Activated T-cell treated with anti-CD3 and anti-CD28 coated beads for 1 hour (primary cell): ENCODE results near the gene WNT6.
A peak's percentile ranks its signal among the peaks of the same experiment; 100 is the strongest.

Source experiments
- DNase-seq: peaks from one replicate; pipeline ENCODE4 v3.0.0-alpha.2; 2020; ENCODE audit warnings: low read depth

The WNT6 gene

DNA sequence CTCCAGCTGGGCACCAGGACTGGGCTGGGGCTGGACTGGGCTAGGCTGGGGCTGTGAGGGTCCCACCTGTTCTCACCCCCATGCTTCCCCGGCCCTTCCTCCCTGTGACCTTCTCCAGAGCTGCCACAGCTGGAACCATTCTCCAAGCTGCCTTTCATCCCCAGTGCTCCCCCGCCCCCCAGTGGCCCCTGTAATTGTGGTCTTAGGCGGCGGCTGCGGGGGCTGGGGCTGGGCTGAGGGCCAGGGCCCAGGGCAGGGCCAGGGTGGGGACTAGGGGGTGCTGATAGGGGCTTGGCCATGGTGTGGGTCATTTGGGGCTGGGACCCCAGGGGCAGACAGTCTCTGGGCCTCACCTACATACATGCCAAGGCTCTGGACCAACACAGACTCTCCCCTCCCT is 18.3 kb downstream of the WNT6 start:
- no peak for DNase-seq

DNA sequence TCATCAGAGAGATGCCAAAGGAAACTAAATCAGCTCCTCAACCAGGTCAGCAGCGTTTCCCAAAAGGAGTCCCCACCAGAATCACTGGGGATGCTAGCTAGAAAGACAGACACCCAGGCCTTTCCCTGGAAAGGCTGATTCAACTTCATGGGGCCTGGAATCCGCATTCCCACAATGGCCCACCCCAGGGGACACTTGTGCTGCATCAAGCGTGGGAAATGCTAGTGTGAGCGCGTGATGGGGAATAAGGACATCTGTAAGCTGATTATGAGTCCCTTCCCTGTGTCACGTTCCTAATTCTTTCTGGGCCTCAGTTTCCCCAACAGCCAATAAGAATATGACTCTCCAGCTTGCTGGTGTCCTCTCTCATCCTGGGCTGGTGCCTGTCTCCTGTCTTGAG is 18.9 kb downstream of the WNT6 start:
- no peak for DNase-seq

DNA sequence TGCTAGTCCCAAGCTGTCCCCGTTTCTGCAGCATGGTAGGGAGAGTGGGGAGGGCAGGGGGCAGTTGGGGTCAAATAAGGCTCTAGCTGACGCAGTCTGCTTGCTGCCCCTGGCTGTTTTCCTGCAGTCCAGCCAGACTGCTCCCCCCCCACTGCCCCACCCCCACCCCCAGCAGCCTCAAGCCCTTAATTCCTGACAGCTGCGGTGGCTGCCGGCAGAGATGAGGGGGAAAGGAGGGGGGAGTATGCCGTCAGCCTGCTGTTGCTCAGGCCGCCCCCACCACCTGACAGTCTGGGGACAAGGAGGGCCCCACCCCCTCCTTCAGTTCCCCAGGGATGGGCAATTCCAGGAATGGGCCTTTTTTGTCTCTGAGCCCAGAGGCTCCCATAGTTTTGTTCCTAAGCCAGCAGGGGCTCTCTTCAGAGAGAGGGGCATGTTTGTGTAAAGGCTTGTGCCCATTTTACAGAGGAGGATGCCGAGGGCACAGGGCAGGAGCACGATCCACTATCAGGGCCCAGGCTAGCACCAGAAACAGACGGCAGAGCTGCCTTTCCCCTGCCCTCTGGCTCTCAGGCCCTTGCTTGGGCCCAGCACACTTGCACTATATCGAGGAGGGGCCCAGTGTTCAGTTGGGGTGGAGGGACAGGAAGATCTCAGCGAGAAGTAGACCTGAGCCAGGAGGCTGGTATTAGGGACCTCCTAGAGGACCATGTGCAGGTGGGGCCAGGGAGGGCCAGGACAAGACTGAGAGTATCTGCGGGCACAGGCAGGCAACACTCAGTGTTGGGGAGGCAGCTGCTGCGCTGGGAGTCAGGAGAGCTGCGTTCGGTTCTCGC is 19.5 kb downstream of the WNT6 start:
- DNase-seq: no peak

DNA sequence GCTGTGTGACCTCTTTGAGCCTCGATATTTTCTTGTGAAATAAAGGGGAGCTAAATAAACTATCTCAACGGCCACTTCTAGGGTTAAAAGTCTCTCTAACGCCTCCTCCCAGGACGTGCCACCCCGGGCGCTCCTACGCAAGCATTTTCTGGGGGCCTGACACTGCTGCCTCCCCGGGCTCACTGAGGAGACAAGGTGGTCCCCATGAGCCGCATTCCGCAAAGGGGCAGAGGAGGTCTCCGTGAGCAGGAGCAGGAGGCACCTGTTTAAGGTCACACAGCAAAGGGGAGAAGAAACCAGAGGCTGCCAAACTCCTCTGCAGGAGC is 20.1 kb downstream of the WNT6 start:
- no peak for DNase-seq

DNA sequence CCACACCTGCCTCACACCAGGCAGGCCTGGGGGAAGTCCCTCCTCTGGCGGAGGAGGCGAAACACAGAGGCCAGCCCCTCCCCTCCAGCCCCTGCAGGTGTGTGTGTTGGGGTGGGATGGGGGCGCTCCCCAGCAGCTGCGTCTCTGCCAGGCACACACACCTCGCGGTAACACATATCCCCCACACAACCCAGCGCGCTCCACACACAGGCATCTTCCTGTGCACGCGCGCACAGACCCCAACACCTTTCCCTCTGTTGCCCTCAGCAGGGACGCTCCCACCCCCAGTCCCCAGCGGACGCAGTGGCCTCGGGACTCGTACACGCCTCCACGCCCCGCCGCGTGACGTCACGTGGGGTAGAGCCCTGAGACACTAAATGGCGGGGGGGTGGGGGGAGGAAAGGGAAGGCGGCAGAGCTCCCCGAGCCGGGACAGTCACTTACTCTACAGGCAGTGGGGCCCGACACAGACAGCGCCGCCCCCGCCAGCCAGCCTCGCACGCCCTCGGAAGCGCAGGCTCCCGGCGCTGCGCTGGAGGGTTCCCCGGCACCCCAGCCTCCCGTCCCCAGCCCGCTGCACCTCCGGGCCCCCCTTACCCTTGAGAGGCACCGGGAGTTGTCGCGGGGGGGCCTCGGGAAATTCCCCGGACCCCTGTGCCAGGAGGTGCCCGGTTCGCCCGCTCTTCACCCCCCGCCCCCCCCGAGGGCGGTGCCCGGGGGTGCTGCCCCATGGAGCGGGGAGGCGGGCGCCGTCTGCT is 20.7 kb downstream of the WNT6 start, which contains the start of gene WNT10A:
Gene WNT10A, plus strand, starts transcription at position 751 of the 757 bp plus-strand sequence. CDS start 144 bp downstream, outside the sequence.
- DNase-seq: peak; percentile 78

DNA sequence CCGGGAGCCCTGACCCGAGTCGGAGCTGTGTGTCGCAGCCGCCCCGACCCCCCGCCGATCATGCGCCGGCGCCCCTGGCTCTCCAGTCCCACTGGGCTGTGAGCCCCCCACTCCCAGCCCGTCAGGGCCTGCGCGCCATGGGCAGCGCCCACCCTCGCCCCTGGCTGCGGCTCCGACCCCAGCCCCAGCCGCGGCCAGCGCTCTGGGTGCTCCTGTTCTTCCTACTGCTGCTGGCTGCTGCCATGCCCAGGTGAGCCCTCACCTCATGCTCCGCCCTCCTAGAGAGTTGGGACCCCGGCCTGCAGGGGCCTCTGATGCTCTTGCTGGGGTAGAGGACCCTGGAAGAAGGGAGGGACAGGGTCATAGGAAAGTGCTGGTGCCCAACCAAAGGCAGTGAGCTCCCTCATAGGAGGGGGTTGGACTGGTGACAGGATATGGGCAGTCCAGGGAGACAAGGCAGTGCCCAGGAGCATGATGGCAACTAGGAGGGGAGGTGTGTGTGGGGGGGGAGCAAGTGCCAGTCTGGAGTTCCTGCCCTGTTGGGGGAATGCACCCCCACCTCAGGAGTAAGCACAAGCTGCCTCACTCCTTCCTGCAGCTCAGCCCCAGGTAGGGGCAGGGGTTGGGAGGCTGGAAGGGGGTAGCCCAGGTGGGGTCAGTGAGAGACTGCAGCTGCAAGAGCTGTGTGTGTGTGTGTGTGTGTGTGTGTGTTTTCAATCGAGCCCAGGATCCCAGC is 21.4 kb downstream of the WNT6 start:
- DNase-seq: no peak

DNA sequence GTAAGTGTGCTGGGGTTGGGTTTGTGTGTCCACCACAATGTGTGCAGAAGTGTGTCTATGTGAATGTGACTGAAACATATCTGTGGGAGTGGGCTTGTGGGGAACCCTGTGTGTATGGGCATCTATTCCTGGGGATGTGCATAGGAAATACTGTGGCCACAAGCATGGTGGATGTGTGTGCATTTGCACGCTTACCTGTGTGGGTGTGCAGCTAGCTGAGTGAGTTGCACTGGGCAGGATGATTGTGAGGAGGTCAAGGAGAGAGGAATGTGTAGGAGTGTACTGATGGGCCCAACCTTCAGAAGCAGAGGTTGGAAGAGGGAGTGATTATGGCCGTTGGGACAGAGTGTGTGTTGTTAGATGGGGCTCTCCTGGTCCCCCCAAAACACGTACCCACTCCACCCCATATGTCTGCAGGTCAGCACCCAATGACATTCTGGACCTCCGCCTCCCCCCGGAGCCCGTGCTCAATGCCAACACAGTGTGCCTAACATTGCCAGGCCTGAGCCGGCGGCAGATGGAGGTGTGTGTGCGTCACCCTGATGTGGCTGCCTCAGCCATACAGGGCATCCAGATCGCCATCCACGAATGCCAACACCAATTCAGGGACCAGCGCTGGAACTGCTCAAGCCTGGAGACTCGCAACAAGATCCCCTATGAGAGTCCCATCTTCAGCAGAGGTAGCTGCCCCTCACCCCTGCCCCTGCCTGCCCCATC is 22.3 kb downstream of the WNT6 start:
- DNase-seq: no peak

DNA sequence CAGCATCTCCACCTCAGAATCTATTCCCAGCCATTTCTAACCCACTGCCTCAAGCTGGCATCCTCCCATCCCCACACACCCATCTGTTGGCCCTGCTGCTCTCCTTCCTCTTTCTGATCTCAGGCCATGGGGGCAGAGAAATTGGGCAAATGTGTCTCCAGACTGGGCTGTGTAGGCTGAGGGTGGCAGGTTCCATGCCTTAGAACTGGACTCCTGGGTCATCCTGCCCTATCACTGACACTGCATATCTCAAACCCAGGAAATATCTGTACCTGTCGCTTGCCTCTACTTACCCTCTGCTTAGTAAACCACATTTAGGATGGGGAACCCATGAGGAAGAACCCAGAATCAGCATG is 22.8 kb downstream of the WNT6 start:
- no peak for DNase-seq

DNA sequence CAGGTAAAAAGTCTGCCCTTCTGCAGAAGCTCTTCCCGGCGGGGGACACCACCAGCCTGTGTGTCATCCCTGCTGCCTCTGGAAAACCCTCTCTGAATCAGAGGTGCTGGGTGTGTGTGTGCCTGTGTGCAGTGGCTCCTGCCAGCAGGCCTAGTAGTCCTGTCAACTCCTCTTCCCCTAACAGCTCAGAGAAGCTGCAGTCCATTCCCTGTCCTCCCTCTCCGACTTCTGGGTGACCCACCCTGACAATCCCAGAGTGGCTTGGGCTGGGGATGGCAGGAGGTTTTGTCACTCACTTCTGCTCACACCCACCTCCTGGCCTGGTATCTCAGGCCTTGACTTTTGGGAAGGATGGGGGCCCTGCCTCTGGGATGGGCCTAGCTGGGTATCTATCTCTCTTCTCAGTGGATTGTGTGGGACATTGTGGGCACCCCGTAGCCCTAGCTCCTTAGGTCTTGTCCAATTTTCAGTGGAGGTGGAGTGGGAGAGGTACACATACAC is 23.3 kb downstream of the WNT6 start:
- no peak for DNase-seq

DNA sequence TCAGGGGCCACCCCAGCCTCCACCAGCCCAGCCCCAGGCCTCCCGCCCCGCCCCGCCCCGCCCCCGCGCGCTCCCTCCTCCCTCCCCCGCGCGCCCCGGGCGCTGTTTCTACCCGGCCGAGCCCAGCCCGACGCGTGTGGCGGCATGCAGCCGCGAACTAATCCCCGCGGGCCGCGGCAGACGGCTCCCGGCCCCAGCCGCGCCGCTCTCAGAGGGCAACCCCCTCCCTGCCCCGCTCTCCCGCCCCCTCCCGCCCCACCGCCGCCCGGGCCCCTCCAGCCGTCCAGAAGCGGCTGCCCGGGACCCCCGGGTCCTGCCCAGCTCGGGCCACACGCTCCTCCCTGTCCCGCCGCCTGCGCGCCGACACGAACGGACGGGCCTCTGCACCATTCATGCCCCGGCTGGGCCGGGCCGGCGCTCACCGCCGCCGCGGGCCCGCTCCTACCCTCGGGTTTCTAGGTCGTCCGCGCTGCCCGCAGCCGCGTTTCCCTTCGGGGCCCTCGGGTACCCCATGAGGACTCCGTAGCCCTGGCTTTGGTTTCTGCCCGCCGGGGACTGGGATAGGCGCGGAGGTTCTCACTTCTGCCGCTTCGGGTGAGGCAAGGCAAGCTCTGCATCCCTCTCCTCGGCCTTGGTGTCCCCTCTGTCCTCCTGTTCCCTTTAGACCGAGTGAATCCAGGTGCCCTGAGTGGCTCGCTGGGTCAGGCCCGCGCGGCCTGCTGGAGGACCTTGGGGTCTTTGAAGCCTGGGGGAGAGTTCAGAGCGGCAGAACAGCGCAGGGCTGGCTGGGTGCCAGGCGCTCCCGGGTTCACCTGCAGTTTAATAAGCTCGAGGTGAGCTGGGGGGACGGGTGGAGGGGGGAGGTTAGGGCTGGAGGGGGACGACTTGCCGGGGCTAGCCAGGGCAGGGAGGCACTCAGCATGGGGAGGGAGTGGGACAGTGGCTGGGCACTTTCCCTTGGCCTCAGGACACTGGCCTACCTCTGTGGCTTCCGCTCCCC is 24.2 kb downstream of the WNT6 start:
- DNase-seq: peak; percentile 46

DNA sequence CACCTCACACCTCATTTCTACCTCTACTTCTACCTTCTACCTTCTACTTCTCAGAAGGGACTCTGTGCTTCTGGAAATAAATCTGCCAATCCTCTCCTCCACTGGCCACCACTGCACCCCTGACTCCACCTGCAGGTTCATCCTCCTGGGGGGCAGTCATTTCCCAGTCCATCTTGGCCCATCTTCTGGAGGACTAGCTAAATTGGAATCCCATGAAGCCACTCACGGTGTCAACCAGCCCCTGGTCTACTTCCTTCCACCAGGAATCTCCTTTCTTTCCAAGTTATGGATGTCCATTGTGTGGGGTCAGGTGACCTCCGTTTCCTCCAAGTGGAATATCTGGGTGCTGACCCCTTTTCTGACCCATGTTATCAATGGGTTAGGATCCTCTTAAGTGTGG is 24.9 kb downstream of the WNT6 start:
- DNase-seq: no peak

DNA sequence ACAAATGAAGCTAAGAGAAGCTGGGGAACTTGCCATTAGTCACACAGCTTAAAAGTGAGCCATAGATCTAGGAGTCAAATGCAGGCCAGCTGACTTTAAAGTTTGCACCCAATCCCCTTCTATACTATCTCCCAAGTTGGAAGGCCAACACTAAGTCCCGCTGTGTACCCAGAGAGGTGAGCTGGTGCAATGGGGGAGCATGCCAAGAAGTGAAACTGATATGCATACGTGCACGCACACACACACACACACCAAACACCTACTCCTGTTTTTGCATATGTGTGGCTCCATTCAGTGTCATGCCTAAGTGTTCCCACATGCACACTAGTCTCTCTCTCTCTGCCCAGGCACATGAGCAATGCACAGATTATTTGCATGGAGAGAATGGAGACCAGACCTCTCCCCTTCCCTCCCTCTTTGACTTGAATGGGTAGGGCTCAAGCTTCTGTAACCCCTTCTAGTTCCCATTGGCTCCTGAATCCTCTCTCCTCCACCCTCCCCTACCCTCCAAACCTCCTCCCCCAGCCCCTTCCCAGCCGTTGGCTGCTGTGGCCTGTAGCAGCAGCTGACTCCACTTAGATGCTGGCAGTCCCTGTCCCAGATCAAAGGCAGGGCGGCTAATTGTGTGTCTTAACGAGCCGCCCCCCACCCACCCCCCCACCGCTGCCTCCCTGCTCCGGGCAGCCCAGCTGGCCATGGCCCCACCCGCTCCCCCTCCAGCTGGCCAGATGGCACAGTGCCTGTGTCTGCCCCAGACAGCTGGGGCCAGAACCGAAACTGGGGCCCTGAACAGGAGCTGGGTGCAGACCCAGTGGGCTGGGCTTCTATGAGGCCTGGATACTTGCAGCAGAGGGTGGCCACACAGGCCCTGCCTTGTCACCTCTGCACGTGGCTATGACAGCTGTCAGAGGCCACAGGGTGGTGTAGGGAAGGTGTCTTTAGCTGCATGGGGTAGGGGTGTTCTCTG is 26.7 kb downstream of the WNT6 start:
- DNase-seq: no peak

DNA sequence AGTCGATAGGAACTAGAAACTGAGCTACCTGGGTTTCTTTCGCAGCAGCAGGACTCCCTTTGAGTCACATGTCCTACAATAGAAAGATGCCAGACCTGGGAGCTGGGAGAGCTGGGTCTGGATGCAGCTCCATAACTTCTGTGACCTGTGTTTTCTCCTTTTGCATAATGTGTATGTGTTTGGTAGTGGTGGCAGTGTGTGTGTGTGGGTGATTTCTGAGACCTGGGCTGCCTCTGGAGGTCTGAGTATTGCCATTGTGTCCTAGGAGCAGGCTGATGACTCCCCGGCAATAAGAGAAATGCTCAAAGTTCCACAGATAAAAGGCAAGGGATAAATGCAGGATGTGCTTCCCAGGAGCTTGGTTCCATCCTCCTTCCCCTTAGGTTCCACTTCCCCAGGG is 27.5 kb downstream of the WNT6 start:
- no peak for DNase-seq

DNA sequence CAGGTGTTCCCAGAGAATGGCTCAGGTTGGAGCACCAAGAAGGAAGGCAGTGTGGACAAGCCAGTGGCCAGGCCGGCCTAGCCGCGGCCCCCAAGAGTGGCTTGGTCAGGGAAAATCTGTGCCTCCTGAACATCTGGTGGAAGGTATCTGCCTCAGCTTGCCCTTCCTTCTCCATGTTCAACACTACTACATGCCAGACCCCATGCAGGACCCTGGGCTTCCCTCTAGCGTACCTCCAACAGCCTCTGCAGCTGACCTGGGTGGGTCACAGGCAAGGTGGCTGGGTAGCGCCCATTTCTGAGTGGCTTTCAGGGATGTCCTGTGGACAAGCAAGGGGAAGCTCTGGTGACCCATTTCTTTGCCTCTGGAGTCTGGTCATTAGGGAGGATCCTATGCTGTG is 28.7 kb downstream of the WNT6 start:
- DNase-seq: no peak

DNA sequence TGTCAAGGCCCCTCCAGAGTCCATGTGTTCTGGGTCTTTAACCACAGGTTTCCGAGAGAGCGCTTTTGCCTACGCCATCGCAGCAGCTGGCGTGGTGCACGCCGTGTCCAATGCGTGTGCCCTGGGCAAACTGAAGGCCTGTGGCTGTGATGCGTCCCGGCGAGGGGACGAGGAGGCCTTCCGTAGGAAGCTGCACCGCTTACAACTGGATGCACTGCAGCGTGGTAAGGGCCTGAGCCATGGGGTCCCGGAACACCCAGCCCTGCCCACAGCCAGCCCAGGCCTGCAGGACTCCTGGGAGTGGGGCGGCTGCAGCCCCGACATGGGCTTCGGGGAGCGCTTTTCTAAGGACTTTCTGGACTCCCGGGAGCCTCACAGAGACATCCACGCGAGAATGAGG is 30.3 kb downstream of the WNT6 start:
- DNase-seq: no peak

DNA sequence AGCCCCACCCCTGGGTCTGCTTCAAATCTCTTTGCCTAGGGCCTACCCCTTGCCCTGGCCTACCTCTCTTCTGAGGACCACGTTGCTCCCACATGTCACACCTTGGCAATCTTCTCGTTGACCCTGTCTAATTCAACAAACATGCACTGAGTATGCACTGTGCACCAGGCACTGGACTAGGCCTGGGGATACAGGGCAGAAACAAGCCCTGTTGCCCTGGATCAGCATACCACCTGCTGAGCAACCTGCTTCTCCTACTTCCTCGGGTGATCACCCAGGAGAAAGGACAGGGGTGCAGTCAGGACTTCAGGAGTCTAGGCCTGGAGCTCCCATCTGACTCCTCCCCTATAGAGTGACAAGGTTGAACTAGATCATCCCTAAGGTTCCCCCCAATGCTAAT is 30.8 kb downstream of the WNT6 start:
- no peak for DNase-seq

DNA sequence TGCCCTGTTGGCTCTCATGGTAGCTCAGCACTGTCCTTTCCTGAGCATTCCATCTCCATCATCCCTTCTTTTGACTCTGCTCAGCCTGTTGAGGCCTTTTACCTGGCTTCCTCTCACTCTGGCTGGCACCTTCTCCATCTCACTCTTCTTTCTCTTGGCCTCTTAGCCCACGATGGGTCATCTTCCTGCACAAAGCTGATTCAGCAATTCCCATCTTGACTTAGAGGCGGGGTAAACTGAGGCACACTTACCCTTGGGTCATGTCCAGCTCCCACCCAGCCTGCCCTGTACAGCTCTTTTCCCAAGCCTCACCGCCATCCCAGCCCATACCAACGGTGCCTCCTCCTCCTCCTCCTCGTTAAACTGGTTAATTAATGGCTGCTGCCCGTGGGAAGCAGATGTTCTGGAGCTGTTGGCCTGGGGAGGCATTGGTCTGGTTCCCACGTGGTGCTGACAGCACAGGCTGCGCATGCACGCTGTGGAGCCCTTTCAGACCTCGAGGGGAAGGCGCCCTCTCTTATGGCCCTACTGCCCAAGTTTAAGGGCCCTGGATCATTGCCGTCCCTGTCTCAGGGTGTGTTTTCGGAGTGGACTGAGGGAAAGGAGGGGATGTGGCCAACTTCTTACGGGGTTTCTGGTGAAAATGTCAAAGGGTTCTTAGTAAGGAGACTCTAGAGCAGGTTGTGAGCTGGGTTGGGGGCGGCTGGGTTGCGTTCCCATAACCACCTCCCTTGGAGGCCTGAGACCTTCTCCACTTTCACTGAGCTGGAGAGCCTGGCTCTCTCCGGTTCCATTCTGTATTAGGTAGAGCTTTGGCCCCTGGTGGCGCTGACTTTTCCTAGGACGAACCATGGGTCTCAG is 31.9 kb downstream of the WNT6 start:
- no peak for DNase-seq

DNA sequence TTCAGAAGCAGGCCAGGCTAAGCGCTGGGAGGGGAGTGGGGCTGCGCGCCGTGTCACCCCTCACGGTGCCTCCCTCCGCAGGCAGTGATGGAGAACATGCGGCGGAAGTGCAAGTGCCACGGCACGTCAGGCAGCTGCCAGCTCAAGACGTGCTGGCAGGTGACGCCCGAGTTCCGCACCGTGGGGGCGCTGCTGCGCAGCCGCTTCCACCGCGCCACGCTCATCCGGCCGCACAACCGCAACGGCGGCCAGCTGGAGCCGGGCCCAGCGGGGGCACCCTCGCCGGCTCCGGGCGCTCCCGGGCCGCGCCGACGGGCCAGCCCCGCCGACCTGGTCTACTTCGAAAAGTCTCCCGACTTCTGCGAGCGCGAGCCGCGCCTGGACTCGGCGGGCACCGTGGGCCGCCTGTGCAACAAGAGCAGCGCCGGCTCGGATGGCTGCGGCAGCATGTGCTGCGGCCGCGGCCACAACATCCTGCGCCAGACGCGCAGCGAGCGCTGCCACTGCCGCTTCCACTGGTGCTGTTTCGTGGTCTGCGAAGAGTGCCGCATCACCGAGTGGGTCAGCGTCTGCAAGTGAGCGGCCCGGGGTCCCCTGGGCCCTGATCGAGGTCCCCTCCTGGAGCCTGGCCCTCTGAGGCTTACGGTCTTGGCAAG is 33.2 kb downstream of the WNT6 start:
- DNase-seq: peak; percentile 74
